IPS-NIHi11 (cell line): ENCODE measurements around the gene IGSF3.
"Not testable (repeated sequence)": the region's sequence is repeated elsewhere in the genome, so short reads cannot be mapped to it uniquely, and the experiment has no call there.

Experiments
- DNase-seq: peaks from one replicate; pipeline ENCODE4 v3.0.0; 2012; ENCODE audit warnings: mixed read lengths, low spot score

The IGSF3 gene

DNA sequence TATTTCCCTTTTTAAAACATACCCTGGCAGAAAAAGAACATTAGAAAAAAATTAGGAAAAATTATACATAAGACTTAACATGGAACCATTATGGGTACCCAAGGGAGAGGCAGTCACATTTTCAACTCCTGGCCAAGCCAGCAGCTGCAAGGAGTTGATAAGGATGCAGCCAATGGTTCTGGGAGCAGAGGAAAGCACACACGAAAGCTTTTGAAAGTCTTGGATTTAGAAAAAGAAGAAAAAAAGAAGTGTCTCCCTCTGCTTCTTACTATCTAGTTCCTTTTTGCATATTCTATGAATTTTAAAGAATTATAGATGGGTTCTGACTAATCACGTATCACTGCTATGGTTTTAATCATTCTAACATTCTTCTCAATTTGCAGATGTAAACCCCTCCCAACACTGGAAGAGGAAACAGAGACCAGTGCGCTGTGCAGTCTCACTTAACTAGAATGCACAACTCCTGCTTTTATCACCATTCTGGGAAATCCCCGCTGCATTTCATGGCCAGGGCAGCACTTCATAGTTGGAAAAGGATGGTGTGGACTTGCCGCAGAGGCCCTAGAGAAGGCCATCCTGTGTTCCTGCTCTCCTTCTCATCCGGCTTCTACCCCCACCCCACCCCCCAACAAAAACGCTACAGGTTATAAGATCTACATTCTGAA, 94.0 kb downstream of the IGSF3 start:
- DNase-seq = no peak

DNA sequence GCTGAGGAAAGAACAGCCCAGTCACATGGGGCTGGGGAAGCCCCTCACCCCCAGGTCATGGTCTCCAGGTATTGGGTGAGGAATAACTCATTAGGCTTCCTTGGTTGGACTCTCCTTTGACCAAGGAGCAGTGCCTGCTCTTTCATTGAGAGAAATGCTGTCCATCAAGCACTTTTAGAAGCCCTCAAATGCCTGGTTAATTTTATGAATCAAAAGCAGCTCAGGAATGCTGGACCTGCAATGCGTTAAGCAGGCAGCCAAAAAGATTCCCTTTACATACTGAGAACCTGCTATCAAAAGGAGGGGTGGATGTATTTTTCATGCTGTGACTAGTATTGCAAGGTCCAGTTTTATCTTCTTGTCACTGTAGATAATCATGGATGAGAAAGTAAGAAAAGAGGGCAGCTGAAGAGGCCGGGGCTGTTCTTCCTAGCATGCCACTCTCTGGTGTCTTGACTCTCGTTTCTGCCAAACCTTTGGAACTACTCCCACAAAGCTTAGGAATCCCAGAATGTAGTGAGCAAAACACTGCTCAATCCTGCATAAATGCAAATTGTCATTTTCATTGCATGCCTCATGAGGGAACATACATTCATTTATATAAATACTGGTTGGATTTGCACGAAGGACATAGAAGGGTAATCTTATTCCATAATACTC, 94.6 kb downstream of the IGSF3 start:
- no peak for DNase-seq

GRCh38 chr1:116572099-116572498, 95.4 kb downstream of the IGSF3 start:
- DNase-seq = no peak

GRCh38 chr1:116571215-116571919, 96.2 kb downstream of the IGSF3 start:
- DNase-seq = no peak

DNA sequence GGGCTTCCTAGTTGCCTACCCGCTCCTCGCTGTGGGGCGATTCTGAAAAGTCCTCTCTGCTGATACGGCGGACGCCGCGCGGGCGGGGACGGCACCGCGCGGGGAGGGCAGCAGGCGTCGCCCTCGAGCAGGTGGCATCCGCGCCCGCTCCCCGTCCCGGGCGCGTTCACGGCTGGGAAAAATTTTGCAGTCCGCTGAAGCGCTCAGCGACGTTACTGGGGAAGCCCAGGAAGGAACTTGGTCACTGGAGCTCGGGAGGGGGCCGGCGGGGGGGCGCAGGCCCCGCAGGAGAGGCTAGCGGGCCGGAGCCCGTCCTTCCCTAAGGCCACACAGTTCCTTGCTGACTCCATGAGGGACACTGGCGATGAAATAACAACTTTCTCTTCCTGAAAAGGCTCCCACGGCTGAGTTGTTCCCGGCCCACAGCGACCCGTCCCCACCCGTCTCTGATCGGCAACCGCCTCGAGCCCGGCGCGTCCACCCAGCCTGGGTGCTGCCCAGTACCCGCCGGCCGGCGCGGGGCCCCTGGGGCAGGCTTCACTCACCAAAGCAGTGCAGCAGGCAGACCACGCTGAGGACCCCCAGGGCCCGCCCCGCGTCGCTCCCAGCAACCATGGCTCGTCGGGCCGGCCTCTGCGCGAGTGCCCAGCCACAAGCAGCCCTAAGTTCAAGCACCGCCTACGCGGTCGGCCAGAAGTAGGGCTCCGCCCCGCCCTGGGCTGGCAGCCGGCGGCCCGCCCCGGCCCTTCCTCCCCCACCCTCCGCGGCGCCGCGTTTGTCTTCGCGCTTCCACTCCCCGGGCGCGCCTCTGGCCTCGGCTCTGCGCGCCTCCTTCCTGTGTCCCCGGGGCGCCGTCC, 96.9 kb downstream of the IGSF3 start, which contains the start of gene CD58:
TSS of gene CD58 (minus strand) at position 669 of the 857 bp plus-strand sequence. CDS start at position 615, 54 bp downstream.
- DNase-seq = peak; percentile 91

DNA sequence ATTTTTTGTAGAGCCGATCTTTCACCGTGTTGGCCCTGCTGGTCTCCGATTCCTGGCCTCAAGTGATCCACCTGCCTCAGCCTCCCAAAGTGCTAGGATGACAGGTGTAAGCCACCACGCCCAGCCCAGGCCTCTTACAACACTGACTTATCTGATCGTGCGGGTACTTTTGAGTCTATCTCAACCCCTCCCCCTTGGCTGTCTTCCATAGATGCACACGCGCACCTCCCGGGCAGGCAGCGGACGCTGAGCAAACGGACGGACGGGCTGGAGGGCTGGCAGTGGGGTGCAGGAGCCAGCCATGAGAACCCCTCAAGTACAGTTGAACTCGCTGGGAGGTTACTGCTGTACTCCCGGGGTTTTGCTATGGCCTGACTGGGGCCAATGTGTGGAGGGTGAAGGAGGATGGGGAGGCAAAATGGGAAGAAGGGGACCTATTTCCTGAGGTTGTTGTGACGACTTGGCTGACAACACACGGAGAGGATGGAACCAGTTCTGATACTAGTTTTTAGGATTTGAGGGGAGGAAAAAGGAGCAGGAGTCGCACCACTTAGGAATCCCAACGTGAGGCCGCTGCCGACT, 97.7 kb downstream of the IGSF3 start:
- peak; percentile 28 for DNase-seq

- DNase-seq = no peak
Measured at GRCh38 chr1:116569381-116569670, 98.2 kb downstream of the IGSF3 start.

DNA sequence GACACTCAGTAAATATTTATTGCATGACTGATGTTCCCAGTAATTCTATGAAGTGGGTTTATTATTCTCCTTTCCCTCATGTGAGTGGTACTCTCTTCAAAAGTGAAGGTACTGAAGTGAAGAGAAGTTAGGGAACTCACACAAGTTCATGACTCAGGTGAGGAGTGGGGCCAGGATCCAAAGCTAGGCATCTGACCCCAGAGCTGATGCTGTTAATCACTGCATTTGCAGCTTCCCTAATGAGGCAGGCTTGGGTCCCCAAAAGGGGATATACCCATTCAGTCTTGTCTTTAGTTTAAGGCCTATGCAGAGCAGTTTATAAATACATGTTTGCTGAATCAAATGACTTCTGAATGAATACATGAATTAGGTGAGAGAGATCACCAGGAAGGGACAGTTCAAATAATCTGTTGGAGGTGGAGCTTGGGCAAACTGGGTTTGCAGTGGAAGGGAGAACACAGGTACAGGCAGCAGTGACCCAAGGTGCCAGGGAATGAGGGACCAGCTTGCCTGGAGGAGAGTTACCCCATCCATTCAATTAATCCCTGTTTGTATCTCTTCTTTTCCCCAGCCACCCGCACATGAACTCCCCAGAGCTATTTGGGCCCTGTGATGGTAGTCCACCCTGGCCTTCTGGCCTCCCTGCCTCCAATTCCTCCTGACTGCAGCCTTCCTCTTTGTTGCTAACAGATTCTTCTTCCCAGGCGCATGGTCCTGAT, 98.7 kb downstream of the IGSF3 start:
- no peak for DNase-seq

- no peak for DNase-seq
Measured at GRCh38 chr1:116567790-116568661, 99.5 kb downstream of the IGSF3 start.

GRCh38 chr1:116565222-116565621, 102.3 kb downstream of the IGSF3 start:
- DNase-seq = no peak

DNA sequence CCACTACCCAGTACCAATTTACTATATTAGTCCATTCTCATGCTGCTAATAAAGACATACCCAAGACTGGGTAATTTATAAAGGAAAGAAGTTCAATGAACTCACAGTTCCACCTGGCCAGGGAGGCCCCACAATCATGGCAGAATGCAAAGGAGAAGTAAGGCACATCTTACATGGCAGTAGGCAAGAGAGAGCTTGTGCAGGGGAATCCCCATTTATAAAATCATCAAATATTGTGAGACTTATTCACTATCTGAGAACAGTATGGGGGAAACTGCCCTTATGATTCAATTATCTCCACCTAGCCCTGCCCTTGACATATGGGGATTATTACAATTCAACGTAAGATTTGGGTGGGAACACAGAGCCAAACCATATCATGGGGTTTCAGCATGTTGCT, 103.1 kb downstream of the IGSF3 start:
- DNase-seq = no peak

- DNase-seq = not testable (repeated sequence)
Measured at GRCh38 chr1:116562465-116562864, 105.1 kb downstream of the IGSF3 start.

DNA sequence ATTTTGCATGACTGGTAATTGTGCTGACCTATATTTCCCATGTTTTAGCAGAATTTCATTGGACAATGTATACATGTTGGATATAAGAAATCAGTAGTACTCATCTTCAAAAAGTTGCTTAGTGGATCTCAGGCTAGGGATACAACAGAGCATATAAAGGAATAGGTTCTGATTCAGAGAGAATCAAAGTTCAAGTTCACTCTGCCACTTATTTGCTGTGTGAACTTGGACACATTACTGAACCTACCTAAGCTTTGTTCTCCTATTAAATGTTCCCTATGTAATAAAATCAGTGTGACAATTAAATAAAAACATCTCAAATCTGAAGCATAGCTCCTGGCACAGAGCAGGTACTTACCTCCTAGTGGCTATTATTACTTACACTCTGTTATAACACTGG, 106.0 kb downstream of the IGSF3 start:
- no peak for DNase-seq

- DNase-seq = no peak
Measured at GRCh38 chr1:116560704-116561490, 106.6 kb downstream of the IGSF3 start.

DNA sequence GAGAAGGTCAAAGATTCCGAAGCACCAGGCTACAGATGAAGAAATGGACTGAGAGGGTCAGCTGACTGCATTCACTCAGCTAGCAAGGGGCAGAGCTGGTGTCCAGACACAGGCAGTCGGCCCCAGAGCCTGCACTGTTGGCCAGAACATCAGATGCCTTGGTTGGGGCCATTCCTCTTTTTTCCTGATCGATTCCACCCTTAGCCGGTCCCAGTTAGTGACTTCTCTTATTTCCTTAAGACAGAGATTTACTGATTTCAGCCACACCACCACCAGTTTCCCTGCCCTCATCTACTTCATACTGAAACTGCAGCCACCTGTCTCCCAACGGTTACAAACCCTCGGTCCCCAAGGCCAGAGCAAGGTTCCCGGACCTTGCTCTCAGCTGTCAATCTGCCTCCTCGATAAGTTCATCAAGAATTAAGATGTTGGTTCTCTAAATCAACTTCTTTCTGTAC, 108.2 kb downstream of the IGSF3 start:
- DNase-seq = no peak

GRCh38 chr1:116558571-116558970, 109.0 kb downstream of the IGSF3 start:
- no peak for DNase-seq

GRCh38 chr1:116558140-116558549, 109.4 kb downstream of the IGSF3 start:
- no peak for DNase-seq

GRCh38 chr1:116557323-116557878, 110.1 kb downstream of the IGSF3 start:
- no peak for DNase-seq
